GM23338 (cell line): ENCODE data around the gene LCN12. TPM values are rescaled to one million over a fixed set of nuclear protein-coding genes. Genes with fewer than 3 reads are reported as not detected.

ENCODE experiments used
- ATAC-seq: fragments of 200-7000 bp; cut with Tn5 transposase; 3 replicates; pipeline ENCODE4 v1.9.1; 2020
- DNase-seq: peaks from one replicate; pipeline ENCODE4 v3.0.0-alpha.2; 2015; ENCODE audit warnings: low spot score
- H2AFZ ChIP-seq: fragments of 200-600 bp; sonication (generic); 2 replicates; pipeline ENCODE4 v1.8.0; 2016; ENCODE audit warnings: antibody characterized with exemption, mild to moderate bottlenecking, moderate library complexity
- H3F3A ChIP-seq: fragments of 200-600 bp; sonication (generic); replicated peaks from 2 replicates; pipeline ENCODE4 v1.8.0; 2017; ENCODE audit warnings: antibody characterized with exemption, mixed run types, low read depth
- H3K27ac ChIP-seq: fragments of 200-600 bp; sonication (generic); 2 replicates; pipeline ENCODE4 v1.6.1; 2016; ENCODE audit warnings: low read depth
- H3K27me3 ChIP-seq: fragments of 200-600 bp; sonication (generic); 2 replicates; pipeline ENCODE4 v1.8.0; 2016; ENCODE audit warnings: mild to moderate bottlenecking, mixed run types, moderate library complexity; ENCODE audit not compliant: insufficient read depth
- H3K36me3 ChIP-seq: fragments of 200-600 bp; sonication (generic); 2 replicates; pipeline ENCODE4 v1.8.0; 2016; ENCODE audit warnings: mild to moderate bottlenecking; ENCODE audit not compliant: insufficient read depth
- H3K4me1 ChIP-seq: fragments of 200-600 bp; sonication (generic); 2 replicates; pipeline ENCODE4 v1.8.0; 2016; ENCODE audit warnings: mild to moderate bottlenecking, moderate library complexity; ENCODE audit not compliant: insufficient read depth
- H3K4me2 ChIP-seq: fragments of 200-600 bp; sonication (generic); 2 replicates; pipeline ENCODE4 v1.7.1; 2017; ENCODE audit warnings: mixed run types
- H3K4me3 ChIP-seq: fragments of 200-600 bp; sonication (generic); 2 replicates; pipeline ENCODE4 v1.6.1; 2016; ENCODE audit warnings: mixed run types
- H3K79me2 ChIP-seq: fragments of 200-600 bp; sonication (generic); replicated peaks from 2 replicates; pipeline ENCODE4 v1.8.0; 2017; ENCODE audit warnings: mild to moderate bottlenecking; ENCODE audit not compliant: insufficient read depth
- H3K9me2 ChIP-seq: fragments of 200-600 bp; sonication (generic); 2 replicates; pipeline ENCODE4 v1.8.0; 2017; ENCODE audit not compliant: insufficient read depth
- H4K20me1 ChIP-seq: fragments of 200-600 bp; sonication (generic); replicated peaks from 2 replicates; pipeline ENCODE4 v1.8.0; 2017; ENCODE audit warnings: mild to moderate bottlenecking; ENCODE audit not compliant: insufficient read depth
- H3K27ac Mint-ChIP-seq: 2 replicates; pipeline ENCODE4 v1.8.0; 2020; ENCODE audit warnings: inconsistent platforms, mild to moderate bottlenecking, moderate library complexity, mixed read lengths
- H3K27me3 Mint-ChIP-seq: 3 replicates; pipeline ENCODE4 v1.8.0; 2022; ENCODE audit warnings: low read depth, mild to moderate bottlenecking, moderate library complexity, mixed read lengths, inconsistent platforms; ENCODE audit not compliant: insufficient read depth, poor library complexity
- H3K36me3 Mint-ChIP-seq: 3 replicates; pipeline ENCODE4 v1.8.0; 2021; ENCODE audit warnings: low read depth, mild to moderate bottlenecking, inconsistent platforms, moderate library complexity, mixed read lengths
- H3K4me1 Mint-ChIP-seq: 3 replicates; pipeline ENCODE4 v1.8.0; 2020; ENCODE audit warnings: mild to moderate bottlenecking, inconsistent platforms, mixed read lengths
- H3K4me3 Mint-ChIP-seq: 3 replicates; pipeline ENCODE4 v1.8.0; 2021; ENCODE audit warnings: moderate library complexity, mild to moderate bottlenecking, inconsistent platforms, mixed read lengths
- H3K9me3 Mint-ChIP-seq: 3 replicates; pipeline ENCODE4 v1.8.0; 2020; ENCODE audit warnings: moderate library complexity, mild to moderate bottlenecking, inconsistent platforms, mixed read lengths
- CREB1 ChIP-seq: fragments of 250-450 bp; sonication (Bioruptor Pico); IDR thresholded peaks from 2 replicates; pipeline ENCODE4 v1.5.0; 2020; ENCODE audit warnings: low read depth, mild to moderate bottlenecking, moderate library complexity
- CTCF ChIP-seq, 2 experiments: fragments of 200-600 bp in 1 of 2; sonication (generic) in 1 of 2; conservative IDR thresholded peaks; 2 replicates each; pipeline versions ENCODE4 v1.5.1 to v1.6.1; 2016 to 2017; ENCODE audit warnings: antibody characterized with exemption in 2 of 2, low read depth in 2 of 2, mild to moderate bottlenecking in 2 of 2, moderate library complexity in 1 of 2
- ETS1 ChIP-seq: IDR thresholded peaks from 2 replicates; pipeline ENCODE4 v1.6.1; 2016; ENCODE audit warnings: antibody characterized with exemption
- EZH2 ChIP-seq: fragments of 200-600 bp; sonication (generic); IDR thresholded peaks from one replicate; pipeline ENCODE4 v1.8.0; 2017; ENCODE audit warnings: antibody characterized with exemption, mild to moderate bottlenecking, low read depth; ENCODE audit not compliant: unreplicated experiment
- EZH2phosphoT487 ChIP-seq: fragments of 200-600 bp; sonication (generic); IDR thresholded peaks from one replicate; pipeline ENCODE4 v1.8.1; 2018; ENCODE audit warnings: antibody characterized with exemption; ENCODE audit not compliant: unreplicated experiment
- JUNB ChIP-seq: IDR thresholded peaks from one replicate; pipeline ENCODE4 v1.6.1; 2016; ENCODE audit warnings: antibody characterized with exemption; ENCODE audit not compliant: unreplicated experiment
- NANOG ChIP-seq: IDR thresholded peaks from 2 replicates; pipeline ENCODE4 v1.6.1; 2016; ENCODE audit warnings: antibody characterized with exemption, borderline replicate concordance
- POLR2AphosphoS5 ChIP-seq: IDR thresholded peaks from 2 replicates; pipeline ENCODE4 v1.6.1; 2016; ENCODE audit warnings: antibody characterized with exemption, low read depth
- REST ChIP-seq: IDR thresholded peaks from one replicate; pipeline ENCODE4 v1.6.1; 2018; ENCODE audit warnings: antibody characterized with exemption; ENCODE audit not compliant: unreplicated experiment
- STAT1 ChIP-seq: IDR thresholded peaks from one replicate; pipeline ENCODE4 v1.6.1; 2016; ENCODE audit warnings: antibody characterized with exemption; ENCODE audit not compliant: unreplicated experiment
- ZNF114 ChIP-seq: fragments of 250-450 bp; sonication (Bioruptor Pico); IDR thresholded peaks from 2 replicates; pipeline ENCODE4 v1.5.0; 2020; ENCODE audit warnings: mild to moderate bottlenecking, moderate library complexity
- ZNF331 ChIP-seq: fragments of 250-450 bp; sonication (Bioruptor Pico); IDR thresholded peaks from 2 replicates; pipeline ENCODE4 v1.5.0; 2020; ENCODE audit warnings: low read depth, mild to moderate bottlenecking, moderate library complexity
- ZNF462 ChIP-seq: fragments of 250-450 bp; sonication (Bioruptor Pico); IDR thresholded peaks from 2 replicates; pipeline ENCODE4 v1.5.0; 2020; ENCODE audit warnings: mild to moderate bottlenecking, moderate library complexity
- polyA plus RNA-seq: library from polyadenylated mRNA; unstranded; fragments of >200 nt; fragmentation: Nextera tagmentation; extraction: Ambion mirVana; gene quantifications from 2 replicates; pipeline ENCODE4 v1.2.1, GENCODE V29; 2016
- total RNA-seq: library from RNA; depleted of rRNA; stranded (reverse); fragments of >200 nt; shearing (Covaris generic); gene quantifications from 2 replicates; pipeline ENCODE4 v1.2.3, GENCODE V29; 2014

Gene LCN12
- total and polyA plus RNA-seq, 2 experiments from 2014 or later, result 0.39 to 0.69 TPM

- H3K36me3 Mint-ChIP-seq, result no peaks in the 10 kb centered on the region
- no peak overlapping the region for H3K4me3 Mint-ChIP-seq
- TF ChIP-seq EZH2phosphoT487, result no peak
- no peak for TF ChIP-seq NANOG
- TF ChIP-seq ZNF462 (CRISPR knock-in tag), result no peak
- TF ChIP-seq CTCF (conservative IDR thresholded peaks at IDR 0.05; ENCODE audit: low read depth in 2 of 2), result no peak
- no peak for TF ChIP-seq CREB1 (CRISPR knock-in tag)
- TF ChIP-seq POLR2AphosphoS5, result no peak
- no peak for TF ChIP-seq STAT1
- TF ChIP-seq ETS1, result no peak
- TF ChIP-seq ZNF114 (CRISPR knock-in tag), result no peak
- TF ChIP-seq REST, result no peak
- TF ChIP-seq JUNB, result no peak
- TF ChIP-seq EZH2, result no peak
- no peak for TF ChIP-seq ZNF331
Observed at GRCh38 chr9:136947028-136947891, 4.8 kb upstream of the LCN12 start.

More at GRCh38 chr9:136947028-136947891, 4.8 kb upstream of the LCN12 start:
- peaks cover 9% of the 10 kb centered on the region for H3K4me1 ChIP-seq
- H3K27me3 ChIP-seq, result no peaks in the 10 kb centered on the region
- peaks cover 9% of the 10 kb centered on the region for H3K27me3 Mint-ChIP-seq
- 0 out of 2 replicates have a peak, but pooled peaks cover 5% of the 10 kb centered on the region for H3K79me2 ChIP-seq
- H3K9me3 Mint-ChIP-seq, result no peaks in the 10 kb centered on the region
- DNase-seq (no peak), ATAC-seq (no peak)
- H3K27ac ChIP-seq, result no peak overlapping the region
- no peak overlapping the region for H3K27ac Mint-ChIP-seq
- no peak overlapping the region for H2AFZ ChIP-seq
- no peak overlapping the region for H3K4me2 ChIP-seq
- H3K36me3 ChIP-seq, result no peaks in the 10 kb centered on the region
- no peaks in the 10 kb centered on the region; the same call in 1 of the 2 replicates for H3F3A ChIP-seq
- H4K20me1 ChIP-seq, result no peaks in the 10 kb centered on the region
- H3K9me2 ChIP-seq, result no peaks in the 10 kb centered on the region
- H3K4me3 ChIP-seq, result no peak overlapping the region
- H3K4me1 Mint-ChIP-seq, result peaks cover 8% of the 10 kb centered on the region
